Measurements from ENCODE around the gene RAMACL.
"Not testable (repeated sequence)": the region's sequence is repeated elsewhere in the genome, so short reads cannot be mapped to it uniquely, and the experiment has no call there.

RAMACL gene

DNA sequence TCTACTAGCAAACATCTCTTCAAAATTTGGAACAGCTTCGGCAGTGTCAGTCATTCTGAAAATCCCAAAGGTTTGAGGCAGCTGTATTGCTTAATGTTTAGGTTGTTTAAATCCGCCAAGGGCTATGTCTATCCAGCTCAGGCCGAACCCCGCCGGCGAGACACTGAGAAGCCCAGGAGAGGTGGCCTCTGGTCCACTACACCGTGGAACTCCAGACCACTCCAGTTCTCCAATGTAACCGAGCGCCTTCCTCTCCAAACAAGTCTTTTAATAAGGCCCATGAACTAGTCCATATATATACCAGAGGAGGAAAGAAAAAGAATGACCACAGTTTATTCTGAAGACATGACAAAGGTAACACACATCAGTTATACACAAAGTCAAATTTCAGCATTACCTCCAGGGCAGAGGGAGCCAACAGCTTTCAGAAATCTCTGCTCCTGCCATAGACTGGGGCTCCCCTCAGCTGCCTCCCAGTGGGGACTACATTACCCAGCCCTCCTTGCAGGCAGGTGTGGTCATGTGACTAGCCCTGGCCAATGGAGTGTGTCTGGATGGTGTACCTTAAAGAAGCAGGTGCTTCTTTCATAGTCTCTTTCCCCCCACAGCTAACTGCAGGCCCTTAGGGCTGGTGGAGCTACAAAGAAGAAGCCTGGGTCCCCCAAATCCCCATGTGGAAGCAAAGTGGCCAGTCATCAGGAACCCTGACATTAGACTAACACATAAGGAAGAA, at the start of gene RAMACL:
RAMACL (minus strand) TSS at position 255 of the 733 bp plus-strand sequence; CDS start at position 54, 201 bp downstream.
- no peak for DNase-seq (ENCODE audit: low read depth, low spot score)

DNA sequence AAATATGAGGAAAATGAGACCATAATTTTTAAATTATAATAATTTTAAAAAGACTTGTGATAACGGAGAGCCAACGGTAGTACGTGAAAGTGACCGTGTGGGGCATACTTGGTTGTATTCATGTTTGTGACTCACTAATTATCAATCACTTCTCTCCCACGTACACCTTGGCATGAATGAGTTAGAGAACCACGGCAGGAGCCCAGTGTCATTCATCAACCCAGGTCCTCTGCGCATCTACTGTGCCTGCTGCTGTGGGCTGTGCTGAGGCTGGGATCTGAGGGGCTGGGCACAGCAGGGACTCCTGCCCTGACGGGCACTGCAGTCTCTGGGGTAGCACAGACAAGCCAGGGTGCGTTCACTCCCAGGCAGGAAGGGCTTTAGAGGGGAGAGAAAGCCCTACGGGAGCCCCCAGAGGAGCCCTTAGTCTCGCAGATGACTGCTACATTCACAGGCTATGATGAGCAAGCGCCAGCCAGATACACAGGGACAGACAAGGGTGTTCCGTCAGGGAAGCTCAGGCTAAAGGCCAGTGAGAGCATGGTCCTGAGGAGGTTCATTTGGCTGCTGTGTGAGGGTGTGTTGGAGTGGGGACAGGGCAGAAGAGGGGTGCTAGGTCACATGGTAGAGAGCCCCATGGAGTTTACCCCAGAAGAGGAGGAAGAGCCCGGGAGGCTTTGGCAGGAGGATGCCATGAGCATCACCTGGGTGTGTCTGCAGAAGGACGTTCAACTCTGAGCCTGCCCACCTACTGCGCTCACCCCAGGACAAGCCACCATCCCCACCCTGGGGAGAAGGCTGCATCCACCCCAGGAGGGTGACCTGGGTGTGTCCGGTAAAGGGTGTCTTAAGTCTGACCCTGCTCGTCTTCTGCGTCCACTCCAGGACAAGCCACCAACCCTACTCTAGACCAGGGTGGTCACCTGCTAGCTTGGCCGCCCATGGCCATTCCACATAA, 48.8 kb upstream of the RAMACL start:
- no peak for DNase-seq (ENCODE audit: low read depth, low spot score)

DNA sequence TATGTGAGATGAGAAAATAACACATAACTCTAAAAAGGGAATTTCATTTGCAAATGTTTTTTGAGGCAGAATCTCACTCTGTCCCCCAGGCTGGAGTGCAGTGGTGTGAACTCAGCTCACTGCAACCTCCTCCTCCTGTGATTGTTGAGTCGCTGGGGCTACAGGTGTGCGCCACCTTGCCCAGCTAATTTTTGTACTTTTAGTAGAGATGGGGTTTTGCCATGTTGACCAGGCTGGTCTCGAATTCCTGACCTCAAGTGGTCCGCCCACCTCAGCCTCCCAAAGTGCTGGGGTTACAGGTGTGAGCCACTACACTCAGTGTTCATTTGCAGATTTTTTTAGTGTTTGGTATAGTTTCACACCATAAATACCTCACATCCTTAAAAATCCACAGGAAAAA, 48.1 kb upstream of the RAMACL start:
- DNase-seq (ENCODE audit: low read depth, low spot score), result not testable (repeated sequence)

DNA sequence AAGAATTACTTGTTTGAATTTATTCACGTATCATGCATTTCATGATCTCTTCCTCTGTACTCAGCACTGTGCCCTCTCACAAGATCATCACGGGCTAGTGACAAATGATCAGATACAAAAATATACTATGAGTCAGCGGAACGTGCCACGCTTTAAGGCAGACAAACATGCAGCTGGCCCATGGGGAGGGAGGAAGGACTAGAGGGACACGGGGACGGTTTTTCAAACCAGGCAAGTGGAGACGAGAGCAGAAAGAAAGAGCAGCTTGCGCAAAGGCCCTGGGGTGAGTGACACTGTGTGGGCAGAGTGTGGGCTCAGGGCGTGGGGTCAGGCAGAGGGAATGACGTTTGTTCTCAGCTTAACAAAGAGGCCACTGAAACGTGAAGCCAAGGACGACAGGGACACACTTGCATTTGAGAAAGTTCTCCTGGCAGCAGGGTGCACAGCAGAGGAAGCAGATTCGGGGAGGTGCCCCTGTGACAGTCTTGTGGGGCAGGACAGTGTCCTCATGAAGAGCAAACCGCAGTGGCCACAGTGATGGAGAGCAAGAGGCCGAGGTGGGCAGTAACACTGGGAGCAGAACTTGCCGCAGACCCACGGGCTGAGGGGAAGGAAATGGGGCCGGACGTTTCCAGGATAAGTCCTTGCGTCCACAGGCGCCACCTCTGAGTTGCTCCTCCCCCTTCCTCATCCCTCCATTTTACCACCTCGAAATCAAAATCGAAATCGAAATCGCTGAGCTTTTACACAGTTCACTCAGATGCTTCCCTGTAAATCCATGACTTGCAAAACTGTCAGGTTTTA, 47.5 kb upstream of the RAMACL start:
- no peak for DNase-seq (ENCODE audit: low read depth, low spot score)

DNA sequence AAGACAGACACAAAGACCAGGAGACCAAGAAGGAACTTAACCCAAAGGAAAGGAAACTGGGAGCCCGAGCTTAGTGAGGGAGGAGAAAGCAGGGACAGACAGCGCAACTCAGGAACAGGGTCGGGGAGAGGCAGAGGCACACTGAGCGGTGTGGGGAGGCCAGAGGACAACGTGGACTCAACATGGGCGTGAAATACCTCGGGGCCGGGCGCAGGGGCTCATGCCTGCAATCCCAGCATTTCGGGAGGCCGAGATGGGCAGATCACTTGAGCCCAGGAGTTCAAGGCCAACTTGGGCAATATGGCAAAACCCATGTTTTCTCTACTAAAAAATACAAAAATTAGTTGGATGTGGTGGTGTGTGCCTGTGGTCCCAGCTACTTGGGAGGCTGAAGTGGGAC, 46.3 kb upstream of the RAMACL start:
- DNase-seq (ENCODE audit: low read depth, low spot score), result no peak

- DNase-seq (ENCODE audit: low read depth, low spot score), result no peak
Observed at GRCh38 chr6:166630462-166630861, 44.0 kb upstream of the RAMACL start.

DNA sequence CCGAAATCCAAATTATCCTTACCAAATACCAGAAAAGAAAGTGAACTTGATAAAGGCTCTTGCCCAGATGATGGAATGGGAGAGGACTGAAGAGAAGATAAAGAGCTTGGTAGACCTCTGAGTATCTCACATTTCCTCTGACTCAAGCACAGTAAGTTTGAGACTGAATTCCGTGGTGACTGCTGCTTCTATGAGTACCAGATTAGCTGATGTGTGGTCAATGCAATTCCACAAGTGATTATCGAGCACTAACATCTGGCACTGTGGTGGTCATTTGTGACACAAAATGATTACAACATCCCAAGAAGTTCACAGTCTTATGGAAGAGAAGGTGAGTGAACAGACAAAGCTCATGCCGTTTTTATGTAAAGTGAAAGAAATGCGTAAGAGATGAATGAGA, 43.1 kb upstream of the RAMACL start:
- no peak for DNase-seq (ENCODE audit: low read depth, low spot score)

GRCh38 chr6:166627875-166628801, 41.7 kb upstream of the RAMACL start:
- no peak for DNase-seq (ENCODE audit: low read depth, low spot score)

DNA sequence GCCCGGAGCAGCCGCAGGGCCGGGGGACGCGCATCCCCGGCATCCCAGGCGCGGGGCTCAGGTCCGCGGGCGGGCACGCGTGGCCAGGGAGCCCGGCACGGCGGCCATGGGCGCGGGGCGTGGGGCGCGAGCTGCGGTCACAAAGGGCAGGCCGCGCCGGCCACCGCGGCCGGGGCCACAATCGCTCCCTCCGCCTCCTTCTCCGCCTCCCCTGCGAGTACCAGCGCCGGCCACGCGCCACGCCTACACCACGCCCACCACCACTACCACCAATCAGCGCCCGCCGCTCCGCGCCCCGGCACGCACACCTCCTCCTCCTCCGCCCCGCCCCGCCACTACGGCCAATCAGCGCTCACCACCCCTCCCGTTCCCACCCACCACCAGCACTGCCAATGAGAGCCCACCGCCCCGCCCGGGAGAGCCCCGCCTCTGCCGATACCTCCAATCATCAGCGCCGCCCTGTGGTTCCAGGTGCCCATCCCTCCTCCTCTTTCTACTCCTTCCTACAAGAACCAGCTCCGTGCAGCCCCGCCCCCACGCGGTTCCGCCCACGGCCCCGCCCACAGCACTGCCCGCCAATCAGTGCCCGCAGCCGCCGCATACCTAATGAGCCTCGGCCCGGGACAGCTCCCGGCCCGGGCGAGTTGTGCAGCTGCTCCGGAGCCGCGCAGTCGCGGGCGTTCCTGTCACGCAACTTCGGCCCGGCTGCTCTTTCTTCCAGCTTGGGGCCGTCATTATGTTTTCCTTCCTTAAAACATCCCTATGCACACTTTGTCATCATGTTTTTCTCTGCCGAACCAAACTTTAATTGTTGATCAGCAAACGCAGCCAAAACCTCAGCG, 40.8 kb upstream of the RAMACL start, which contains the start of gene RPS6KA2:
RPS6KA2 (minus strand) TSS at position 219 of the 842 bp plus-strand sequence. CDS start 232 bp downstream, outside the sequence.
- DNase-seq (ENCODE audit: low read depth, low spot score), result peak; percentile 98

- no peak for DNase-seq (ENCODE audit: low read depth, low spot score)
Observed at GRCh38 chr6:166626177-166627032, 39.9 kb upstream of the RAMACL start.

DNA sequence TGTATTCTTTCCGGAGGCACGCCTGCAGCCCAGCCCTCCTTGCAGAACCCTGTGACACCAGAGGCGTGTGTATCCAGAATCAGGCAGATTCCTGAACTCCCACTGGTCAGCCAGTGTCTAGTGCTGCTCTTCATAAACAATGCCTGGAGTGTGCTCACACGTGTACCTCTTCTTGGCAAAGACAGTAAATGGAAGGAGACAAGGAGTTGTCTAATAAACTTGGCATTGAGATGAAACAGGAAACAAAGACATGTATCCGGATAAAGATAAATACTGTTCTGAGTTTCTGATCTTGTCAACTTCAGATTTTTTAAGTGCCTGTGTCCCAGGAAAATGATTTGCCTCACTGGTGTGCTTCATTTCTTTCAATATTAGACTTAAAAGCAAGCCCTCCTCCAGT, 38.9 kb upstream of the RAMACL start:
- no peak for DNase-seq (ENCODE audit: low read depth, low spot score)

DNA sequence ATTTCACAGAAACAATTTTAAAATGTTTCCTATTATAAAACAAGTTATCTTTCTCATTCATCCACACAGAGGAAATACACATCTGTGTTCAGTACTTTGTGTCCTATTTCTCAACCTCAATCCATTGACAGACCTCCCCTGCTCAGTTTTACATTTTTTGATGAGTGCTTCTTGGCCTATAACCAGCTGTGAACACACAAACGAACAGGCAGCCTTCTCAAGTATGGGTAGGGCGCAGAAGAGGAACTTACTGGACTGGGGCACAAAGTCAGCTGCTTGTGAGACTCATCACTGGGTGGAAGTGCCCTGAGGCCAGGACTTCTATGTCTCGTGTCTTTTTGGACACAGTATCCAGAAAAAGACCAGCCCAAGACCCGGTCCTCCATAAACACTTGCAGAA, 37.8 kb upstream of the RAMACL start:
- no peak for DNase-seq (ENCODE audit: low read depth, low spot score)

GRCh38 chr6:166623318-166623717, 36.8 kb upstream of the RAMACL start:
- no peak for DNase-seq (ENCODE audit: low read depth, low spot score)

DNA sequence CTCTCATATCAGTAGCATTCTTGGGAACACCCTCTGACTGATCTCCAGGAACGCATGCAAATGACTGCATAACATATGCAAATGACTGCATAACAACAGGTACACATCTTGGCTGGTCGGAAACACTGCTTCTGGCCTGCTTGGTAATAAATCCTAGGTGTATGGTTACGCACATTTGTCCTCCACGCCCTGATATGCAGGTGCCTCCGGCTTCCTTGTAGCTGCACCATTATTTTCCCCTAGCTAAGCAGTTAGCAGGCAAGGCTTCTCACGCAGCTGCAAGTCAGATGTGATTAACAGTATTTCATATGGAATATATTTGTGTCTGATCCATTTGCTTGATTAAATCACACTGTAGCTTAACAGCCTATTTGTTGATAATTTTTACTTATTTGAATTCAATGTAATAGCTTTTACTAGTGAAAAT, 34.6 kb upstream of the RAMACL start:
- DNase-seq (ENCODE audit: low read depth, low spot score), result no peak

DNA sequence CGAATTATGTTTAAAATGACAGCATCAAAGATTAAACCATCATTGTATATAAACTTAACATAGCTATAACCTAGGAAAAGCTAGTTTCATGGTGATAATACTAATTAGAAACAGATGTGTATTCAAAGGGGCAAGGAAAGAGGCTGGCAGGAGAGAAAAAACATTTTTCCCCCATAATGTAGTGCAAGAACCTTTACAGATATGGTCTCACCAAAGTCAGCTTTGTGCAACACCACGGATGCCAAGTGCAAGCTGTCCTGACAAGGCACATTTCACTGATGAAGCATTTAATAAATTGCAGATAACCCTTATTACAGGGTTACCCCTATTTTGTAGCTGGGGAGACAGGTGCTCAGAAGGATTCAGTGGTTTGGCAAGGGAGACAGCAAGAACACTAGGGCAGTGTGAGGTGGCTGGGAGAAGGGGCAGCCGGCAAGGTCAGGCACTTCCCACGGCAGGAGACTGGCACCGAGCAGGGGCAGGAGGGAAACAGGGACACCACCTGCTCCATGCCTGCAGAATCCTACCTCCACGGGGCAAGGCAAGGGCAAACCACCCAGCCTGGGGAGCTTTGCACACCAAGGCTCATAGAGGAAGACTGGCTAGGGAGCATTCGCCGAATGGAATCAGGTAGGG, 34.1 kb upstream of the RAMACL start:
- no peak for DNase-seq (ENCODE audit: low read depth, low spot score)

GRCh38 chr6:166619912-166620311, 33.4 kb upstream of the RAMACL start:
- DNase-seq (ENCODE audit: low read depth, low spot score), result peak; percentile 70

GRCh38 chr6:166618866-166619761, 32.6 kb upstream of the RAMACL start:
- DNase-seq (ENCODE audit: low read depth, low spot score), result peak; percentile 90
